ENCODE data around the gene TCP11. TPM values are rescaled to one million over a fixed set of nuclear protein-coding genes. Genes with fewer than 3 reads are reported as not detected.

TCP11 gene
- total RNA-seq, 2 experiments from 2014 or later, result not detected

DNA sequence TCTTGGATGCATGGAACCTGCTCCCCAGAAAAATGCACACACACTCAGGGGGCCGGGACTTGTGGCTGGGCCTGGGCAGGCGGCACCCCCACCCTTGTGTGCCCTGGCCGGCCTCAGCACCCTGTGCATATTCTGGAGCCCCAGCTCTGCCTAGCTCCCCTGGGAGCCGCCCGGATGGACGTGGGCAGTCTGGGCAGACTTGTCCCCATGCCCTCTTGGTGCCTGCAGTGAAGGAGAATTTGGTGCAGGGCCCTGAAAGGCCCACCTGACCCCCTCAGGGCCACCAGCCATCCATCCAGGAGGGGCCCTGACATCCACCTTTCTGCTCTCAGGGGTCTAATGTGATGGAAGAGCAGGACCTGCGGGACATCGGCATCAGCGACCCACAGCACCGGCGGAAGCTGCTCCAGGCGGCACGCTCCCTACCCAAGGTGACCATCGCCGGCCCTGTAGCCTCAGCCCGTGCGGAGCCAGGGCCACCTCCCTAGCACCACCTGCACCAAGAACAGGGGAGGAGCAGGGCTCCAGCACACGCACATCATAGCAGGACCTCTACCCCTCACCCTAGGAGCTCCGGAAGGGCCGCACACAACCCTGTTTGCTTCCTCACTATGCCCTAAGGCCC is 62.8 kb downstream of the TCP11 start:
- Mint-ChIP-seq H3K4me3 (no peak overlapping the region), H3K4me1 (no peaks in the 10 kb centered on the region), H3K27me3 (no peaks in the 10 kb centered on the region), H3K9me3 (ENCODE audit: low read depth) (no peaks in the 10 kb centered on the region), H3K27ac (no peak overlapping the region), H3K36me3 (ENCODE audit: low read depth) (peaks cover 4% of the 10 kb centered on the region)
- POLR2A ChIA-PET, result no interaction called here
- CTCF ChIA-PET, result no interaction called here
- ATAC-seq (no peak), DNase-seq (no peak)
- intact Hi-C loops (cut with DNase I, micrococcal nuclease), result no loop called here

DNA sequence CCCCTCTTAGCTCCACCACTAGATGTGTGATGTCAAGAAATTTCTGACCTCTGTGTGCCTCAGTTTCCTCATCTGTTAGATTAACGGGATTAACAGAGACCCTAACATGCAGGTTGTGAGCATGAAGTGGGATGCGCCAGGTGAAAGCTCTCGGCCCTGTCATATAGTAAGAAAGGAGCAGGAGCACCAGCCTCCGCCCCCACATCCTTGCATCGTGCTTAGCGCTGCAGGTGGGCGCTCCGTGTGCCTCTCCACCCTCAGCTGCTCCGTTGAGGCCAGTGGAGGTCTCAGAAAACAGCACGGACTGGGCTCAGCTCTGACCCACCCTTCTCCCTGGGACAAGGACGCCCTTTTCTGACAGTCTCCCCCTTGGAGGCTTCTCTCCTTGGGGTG is 63.4 kb downstream of the TCP11 start:
- H3K9me3 Mint-ChIP-seq (ENCODE audit: low read depth), result no peaks in the 10 kb centered on the region
- H3K36me3 Mint-ChIP-seq (ENCODE audit: low read depth), result peaks cover 4% of the 10 kb centered on the region
- H3K4me1 Mint-ChIP-seq, result no peaks in the 10 kb centered on the region
- no peak overlapping the region for H3K27ac Mint-ChIP-seq
- ATAC-seq (no peak), DNase-seq (no peak)
- POLR2A ChIA-PET, result no interaction called here
- no peaks in the 10 kb centered on the region for H3K27me3 Mint-ChIP-seq
- intact Hi-C loops (cut with DNase I, micrococcal nuclease), result no loop called here
- H3K4me3 Mint-ChIP-seq, result no peak overlapping the region
- CTCF ChIA-PET, result no interaction called here

DNA sequence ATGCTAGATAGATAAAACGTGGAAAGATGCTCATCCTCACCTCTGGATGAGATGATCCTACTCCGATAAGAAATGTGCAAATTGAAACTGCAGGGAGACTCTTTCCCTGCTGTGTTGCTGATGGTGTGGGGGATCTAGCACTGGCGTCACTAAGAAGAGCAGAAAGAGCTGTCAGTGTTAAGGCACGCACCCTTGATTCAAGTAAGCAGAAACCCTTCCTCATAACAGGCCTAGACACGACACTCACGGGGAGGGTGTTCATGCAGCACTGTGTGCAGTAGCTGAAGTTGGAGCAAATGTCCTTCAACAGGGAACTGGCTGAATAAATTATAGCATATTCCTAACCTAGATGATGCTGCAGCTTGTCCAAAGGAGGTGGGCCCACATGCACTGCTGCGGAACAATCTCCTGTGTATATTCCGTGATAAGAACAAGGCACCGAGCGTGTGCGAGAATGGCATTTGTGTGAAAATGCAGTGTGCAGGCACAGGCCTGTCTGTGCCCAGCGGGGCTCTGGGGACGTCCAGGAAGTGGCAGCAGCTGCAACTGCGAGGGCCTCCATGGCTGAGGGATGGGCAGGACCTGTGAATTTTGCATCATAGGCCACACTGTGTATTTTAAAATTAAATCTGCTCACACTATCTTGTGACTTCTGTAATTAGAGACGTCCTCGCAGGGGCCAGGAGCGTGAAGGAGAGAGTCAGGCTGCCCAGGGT is 64.0 kb downstream of the TCP11 start:
- DNase-seq, result no peak
- Mint-ChIP-seq H3K27ac (no peak overlapping the region), H3K4me3 (no peak overlapping the region), H3K9me3 (ENCODE audit: low read depth) (no peaks in the 10 kb centered on the region), H3K27me3 (no peaks in the 10 kb centered on the region), H3K4me1 (no peaks in the 10 kb centered on the region), H3K36me3 (ENCODE audit: low read depth) (peaks cover 4% of the 10 kb centered on the region)
- CTCF ChIA-PET, result interaction anchor here (1.4 kb wide), 1 partner anchor 90 kb away, joined by 4 read pairs; no protein-coding TSS in a partner anchor
- intact Hi-C loops (cut with DNase I, micrococcal nuclease), result no loop called here
- POLR2A ChIA-PET, result no interaction called here
- ATAC-seq, result no peak

DNA sequence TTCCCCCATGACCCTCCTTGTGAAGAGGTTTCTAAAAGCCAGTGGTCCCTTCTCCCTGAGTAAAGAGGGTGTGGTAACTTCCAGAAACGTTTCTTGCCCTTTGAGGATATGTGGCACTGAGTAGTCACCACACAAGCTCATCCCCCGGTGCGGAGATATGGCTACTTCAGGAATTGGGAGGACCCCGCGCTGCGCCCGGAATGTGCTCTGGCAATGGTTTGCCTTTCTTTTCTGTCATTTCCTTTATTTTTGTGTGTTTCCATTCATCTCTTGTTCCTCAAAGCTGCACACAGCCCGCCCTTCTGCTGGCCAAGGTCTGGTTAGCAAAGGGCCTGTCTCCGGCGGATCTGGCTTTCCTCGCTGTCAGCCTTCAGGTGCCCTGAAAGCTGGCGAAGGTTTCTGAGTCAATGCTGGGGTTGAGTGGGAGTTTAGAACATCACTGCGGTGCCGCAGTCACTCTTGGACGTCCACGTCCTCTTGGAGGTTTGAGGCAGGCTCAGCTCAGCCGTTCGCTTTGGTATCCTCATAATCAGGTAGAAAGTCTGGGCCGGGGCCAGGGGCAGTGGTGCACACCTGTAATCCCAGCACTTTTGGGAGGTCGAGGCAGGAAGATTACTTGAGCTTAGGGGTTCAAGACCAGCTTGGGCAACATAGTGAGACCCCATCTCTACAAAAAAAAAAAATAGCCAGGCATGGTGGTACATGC is 67.2 kb downstream of the TCP11 start:
- Mint-ChIP-seq H3K36me3 (ENCODE audit: low read depth) (no peaks in the 10 kb centered on the region), H3K4me3 (no peak overlapping the region), H3K9me3 (ENCODE audit: low read depth) (no peaks in the 10 kb centered on the region), H3K27ac (no peak overlapping the region), H3K27me3 (no peaks in the 10 kb centered on the region), H3K4me1 (no peaks in the 10 kb centered on the region)
- no peak for ATAC-seq
- ChIA-PET CTCF (no interaction called here), POLR2A (no interaction called here)
- DNase-seq, result no peak
- intact Hi-C loops (cut with DNase I, micrococcal nuclease), result no loop called here

DNA sequence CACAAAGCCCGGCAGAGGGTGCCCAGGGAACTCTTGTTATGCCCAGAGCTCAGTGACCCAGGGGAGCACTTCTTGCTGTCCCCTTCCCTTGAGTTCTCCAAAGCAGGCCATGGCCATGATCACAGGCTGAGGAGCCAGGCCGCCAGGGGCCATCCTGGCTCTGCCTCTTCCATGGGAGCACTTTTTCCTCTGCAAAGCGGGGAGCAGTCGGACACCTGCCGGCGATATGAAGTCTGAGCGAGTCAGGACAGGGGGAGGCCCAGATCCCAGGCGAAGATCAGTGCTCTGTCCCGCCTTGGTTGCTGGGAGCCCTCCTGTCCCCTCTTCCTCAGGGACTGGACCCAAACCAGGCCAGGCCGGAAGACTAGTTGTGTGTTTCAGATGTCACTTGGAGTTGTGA is 67.9 kb downstream of the TCP11 start:
- intact Hi-C loops (cut with DNase I, micrococcal nuclease), result no loop called here
- no peaks in the 10 kb centered on the region for H3K9me3 Mint-ChIP-seq (ENCODE audit: low read depth)
- H3K4me1 Mint-ChIP-seq, result no peaks in the 10 kb centered on the region
- ChIA-PET CTCF (no interaction called here), POLR2A (no interaction called here)
- no peak overlapping the region for H3K4me3 Mint-ChIP-seq
- no peak overlapping the region for H3K27ac Mint-ChIP-seq
- ATAC-seq (no peak), DNase-seq (no peak)
- no peaks in the 10 kb centered on the region for H3K27me3 Mint-ChIP-seq
- H3K36me3 Mint-ChIP-seq (ENCODE audit: low read depth), result no peaks in the 10 kb centered on the region

DNA sequence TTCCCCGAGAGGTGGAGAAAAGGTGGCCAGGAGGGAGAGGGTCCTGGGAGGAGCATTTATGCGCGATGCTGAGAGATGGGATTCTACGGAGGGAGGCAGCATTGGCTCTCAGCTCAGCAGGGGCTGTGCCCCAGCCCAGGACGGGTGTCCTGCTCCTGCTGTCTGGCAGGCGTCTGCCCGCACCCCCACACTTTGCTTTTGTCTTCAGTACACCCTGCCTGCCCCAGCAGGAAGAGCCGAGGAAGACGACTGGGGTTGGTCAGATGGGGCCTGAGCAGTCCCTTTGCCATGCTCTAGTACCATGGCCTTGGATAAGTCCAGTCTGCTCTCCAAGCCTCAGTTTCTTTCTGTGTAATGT is 68.5 kb downstream of the TCP11 start:
- CTCF ChIA-PET, result no interaction called here
- intact Hi-C loops (cut with DNase I, micrococcal nuclease), result no loop called here
- no peaks in the 10 kb centered on the region for H3K27me3 Mint-ChIP-seq
- no peaks in the 10 kb centered on the region for H3K4me1 Mint-ChIP-seq
- no peak overlapping the region for H3K27ac Mint-ChIP-seq
- DNase-seq, result no peak
- ATAC-seq, result no peak
- POLR2A ChIA-PET, result no interaction called here
- no peak overlapping the region for H3K4me3 Mint-ChIP-seq
- H3K9me3 Mint-ChIP-seq (ENCODE audit: low read depth), result no peaks in the 10 kb centered on the region
- H3K36me3 Mint-ChIP-seq (ENCODE audit: low read depth), result no peaks in the 10 kb centered on the region

DNA sequence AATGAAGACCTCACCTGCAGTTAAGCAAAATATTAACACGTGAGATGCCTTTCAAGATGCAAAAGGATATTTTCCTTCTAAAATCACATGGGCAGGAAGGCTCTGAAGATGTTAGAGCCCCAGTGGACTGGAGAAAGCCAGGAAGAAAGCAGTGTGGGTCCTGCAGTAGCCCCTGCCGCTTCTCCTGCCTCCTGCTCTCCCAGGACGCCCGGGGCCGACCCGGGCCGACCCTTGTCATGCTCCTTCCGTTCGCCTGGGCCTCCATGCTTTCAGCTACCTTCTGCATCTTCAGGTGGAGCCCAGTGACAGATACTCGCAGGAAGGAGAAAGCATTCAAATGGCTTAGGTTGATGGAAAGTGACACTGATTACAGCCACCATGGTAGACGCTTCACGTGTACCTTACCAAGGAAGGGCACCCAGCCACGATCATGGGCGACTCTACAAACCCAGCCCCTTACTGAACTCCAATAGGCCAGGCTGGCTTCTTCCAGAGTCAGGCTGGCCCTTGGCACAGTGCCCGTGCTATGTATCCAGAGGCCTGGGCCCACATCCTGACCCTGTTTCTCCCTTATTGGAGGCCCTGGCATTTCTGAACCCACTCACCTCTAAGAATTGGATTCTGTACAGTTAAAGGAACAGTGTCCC is 69.0 kb downstream of the TCP11 start:
- H3K36me3 Mint-ChIP-seq (ENCODE audit: low read depth), result no peaks in the 10 kb centered on the region
- H3K4me3 Mint-ChIP-seq, result no peak overlapping the region
- H3K9me3 Mint-ChIP-seq (ENCODE audit: low read depth), result no peaks in the 10 kb centered on the region
- H3K27me3 Mint-ChIP-seq, result no peaks in the 10 kb centered on the region
- ChIA-PET POLR2A (no interaction called here), CTCF (no interaction called here)
- no peak overlapping the region for H3K27ac Mint-ChIP-seq
- DNase-seq (no peak), ATAC-seq (no peak)
- intact Hi-C loops (cut with DNase I, micrococcal nuclease), result no loop called here
- no peaks in the 10 kb centered on the region for H3K4me1 Mint-ChIP-seq

DNA sequence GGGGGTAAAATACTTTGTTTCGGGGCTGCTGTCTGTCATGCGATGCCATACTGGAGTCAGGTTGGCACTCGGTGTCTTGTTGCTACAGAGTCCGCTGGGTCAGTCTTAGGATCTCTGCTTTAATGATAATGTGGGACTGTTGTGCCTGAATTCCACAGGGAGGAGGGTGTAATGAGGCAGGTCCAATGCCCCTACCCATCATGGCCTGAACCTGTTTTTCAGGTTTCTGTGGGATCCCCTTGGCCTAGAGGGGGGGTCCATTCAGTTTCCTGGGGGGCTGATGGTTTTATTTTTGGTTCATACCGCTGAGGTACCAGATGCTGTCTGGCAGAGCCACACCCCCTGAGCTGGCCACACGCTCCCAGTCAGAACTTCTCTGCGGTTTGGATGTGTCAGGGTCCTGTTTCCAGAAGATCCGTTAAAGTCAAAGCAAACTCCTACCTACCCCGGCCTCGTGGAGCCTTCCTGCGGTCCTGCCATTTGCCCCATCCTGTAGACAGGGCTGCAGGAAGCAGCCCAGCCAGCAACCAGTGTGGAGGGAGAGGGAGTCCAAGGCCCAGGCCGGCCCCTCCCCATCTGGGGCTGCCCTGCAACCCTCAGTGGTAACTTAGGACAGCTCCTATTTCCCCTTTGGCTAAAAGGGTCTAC is 69.7 kb downstream of the TCP11 start:
- ATAC-seq (no peak), DNase-seq (no peak)
- Mint-ChIP-seq H3K36me3 (ENCODE audit: low read depth) (no peaks in the 10 kb centered on the region), H3K4me3 (no peak overlapping the region), H3K27me3 (no peaks in the 10 kb centered on the region), H3K4me1 (no peaks in the 10 kb centered on the region), H3K27ac (no peak overlapping the region), H3K9me3 (ENCODE audit: low read depth) (no peaks in the 10 kb centered on the region)
- ChIA-PET CTCF (no interaction called here), POLR2A (no interaction called here)
- intact Hi-C loops (cut with DNase I, micrococcal nuclease), result no loop called here

DNA sequence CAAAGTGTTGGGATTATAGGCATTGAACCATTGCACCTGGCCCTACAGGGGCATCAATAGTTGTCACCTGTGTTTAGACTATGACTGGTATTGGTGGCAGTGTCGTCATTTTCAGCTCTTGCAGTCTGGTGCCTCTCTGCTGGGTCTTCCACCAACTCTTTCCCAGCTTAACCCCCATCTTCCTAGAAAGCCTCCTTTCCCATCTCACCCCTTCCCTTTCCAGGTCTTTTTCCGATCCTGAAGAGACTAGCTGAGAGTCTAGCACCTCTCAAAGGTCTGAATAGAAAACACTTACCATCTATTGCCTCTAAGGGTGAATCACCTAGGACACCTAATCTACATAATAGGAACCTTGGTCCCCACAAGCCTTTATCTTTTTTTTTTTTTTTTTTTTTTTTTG is 71.0 kb downstream of the TCP11 start:
- ATAC-seq (no peak), DNase-seq (no peak)
- H3K4me3 Mint-ChIP-seq, result no peak overlapping the region
- ChIA-PET POLR2A (interaction anchor here (0.6 kb wide), 1 partner anchor 181 kb away, joined by 6 read pairs; no protein-coding TSS in a partner anchor), CTCF (interaction anchor here (0.7 kb wide), 1 partner anchor 17 kb away, joined by 6 read pairs; no protein-coding TSS in a partner anchor)
- H3K9me3 Mint-ChIP-seq (ENCODE audit: low read depth), result no peaks in the 10 kb centered on the region
- intact Hi-C loops (cut with DNase I, micrococcal nuclease), result no loop called here
- H3K27ac Mint-ChIP-seq, result no peak overlapping the region
- H3K27me3 Mint-ChIP-seq, result no peaks in the 10 kb centered on the region
- no peaks in the 10 kb centered on the region for H3K4me1 Mint-ChIP-seq
- H3K36me3 Mint-ChIP-seq (ENCODE audit: low read depth), result no peaks in the 10 kb centered on the region

DNA sequence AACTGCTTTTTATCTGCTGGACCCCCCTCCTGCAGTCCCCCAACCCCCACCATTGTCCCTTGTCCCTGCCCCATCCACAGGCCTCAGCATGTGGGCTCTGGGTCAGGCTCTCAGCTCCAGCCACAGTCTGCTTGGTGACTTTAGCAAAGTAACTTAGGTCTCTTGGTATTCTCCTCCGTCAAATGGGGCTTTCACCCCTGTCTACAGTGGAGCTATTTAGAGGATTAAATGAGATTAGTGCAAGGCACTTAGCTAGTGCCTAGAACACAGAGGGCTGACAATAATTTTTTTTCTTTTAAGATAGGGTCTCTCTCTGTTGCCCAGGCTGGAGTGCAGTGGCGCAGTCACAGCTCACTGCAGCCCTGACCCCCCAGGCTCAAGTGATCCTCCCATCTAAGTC is 71.9 kb downstream of the TCP11 start:
- CTCF ChIA-PET, result interaction anchor here (0.7 kb wide), 1 partner anchor 17 kb away, joined by 6 read pairs; no protein-coding TSS in a partner anchor
- POLR2A ChIA-PET, result no interaction called here
- Mint-ChIP-seq H3K4me3 (no peak overlapping the region), H3K4me1 (no peaks in the 10 kb centered on the region), H3K27ac (no peak overlapping the region), H3K36me3 (ENCODE audit: low read depth) (no peaks in the 10 kb centered on the region), H3K27me3 (no peaks in the 10 kb centered on the region), H3K9me3 (ENCODE audit: low read depth) (no peaks in the 10 kb centered on the region)
- intact Hi-C loops (cut with DNase I, micrococcal nuclease), result no loop called here
- DNase-seq (no peak), ATAC-seq (no peak)

DNA sequence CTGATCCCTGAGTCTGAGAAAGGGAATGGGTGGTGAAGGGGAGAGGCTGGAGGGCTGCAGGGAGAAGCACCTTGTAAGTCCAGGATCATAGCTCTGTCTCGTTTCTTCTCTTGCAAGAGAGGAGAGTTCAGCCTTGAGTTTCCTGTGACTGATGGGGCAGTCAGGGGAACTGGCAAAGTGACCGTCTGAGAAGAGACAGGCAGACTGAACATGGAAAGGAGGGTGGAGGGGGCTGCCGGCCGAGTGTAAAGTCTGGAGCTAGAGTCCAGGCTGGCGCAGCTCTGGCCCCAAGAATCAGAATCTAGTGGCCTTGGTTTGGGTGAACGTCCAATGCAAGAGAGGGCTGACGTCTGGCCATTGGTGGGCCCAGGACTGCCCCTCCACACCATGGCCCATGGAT is 72.5 kb downstream of the TCP11 start:
- Mint-ChIP-seq H3K27me3 (no peaks in the 10 kb centered on the region), H3K36me3 (ENCODE audit: low read depth) (no peaks in the 10 kb centered on the region), H3K27ac (no peak overlapping the region), H3K9me3 (ENCODE audit: low read depth) (no peaks in the 10 kb centered on the region), H3K4me1 (no peaks in the 10 kb centered on the region), H3K4me3 (no peak overlapping the region)
- intact Hi-C loops (cut with DNase I, micrococcal nuclease), result no loop called here
- CTCF ChIA-PET, result no interaction called here
- DNase-seq, result no peak
- POLR2A ChIA-PET, result no interaction called here
- no peak for ATAC-seq
